Glutamatergic neuron (in vitro differentiated cells): Measurements from ENCODE around the gene NRARP. TPM values are rescaled to one million over a fixed set of nuclear protein-coding genes. Genes with fewer than 3 reads are reported as not detected.

Experiments
- DNase-seq: peaks from one replicate; pipeline ENCODE4 v3.0.0; 2022
- H3K27ac Mint-ChIP-seq: one replicate; pipeline ENCODE4 v1.8.0; 2020; ENCODE audit warnings: mild to moderate bottlenecking, mixed read lengths, inconsistent platforms; ENCODE audit not compliant: unreplicated experiment
- H3K27me3 Mint-ChIP-seq: one replicate; pipeline ENCODE4 v1.8.0; 2020; ENCODE audit warnings: mild to moderate bottlenecking, moderate library complexity, mixed read lengths, inconsistent platforms; ENCODE audit not compliant: unreplicated experiment
- H3K36me3 Mint-ChIP-seq: one replicate; pipeline ENCODE4 v1.8.0; 2020; ENCODE audit warnings: mild to moderate bottlenecking, mixed read lengths, inconsistent platforms; ENCODE audit not compliant: unreplicated experiment
- H3K4me1 Mint-ChIP-seq: one replicate; pipeline ENCODE4 v1.8.0; 2020; ENCODE audit warnings: mild to moderate bottlenecking, low read depth, mixed read lengths, inconsistent platforms; ENCODE audit not compliant: unreplicated experiment
- H3K4me3 Mint-ChIP-seq: one replicate; pipeline ENCODE4 v1.8.0; 2020; ENCODE audit warnings: mild to moderate bottlenecking, mixed read lengths, inconsistent platforms; ENCODE audit not compliant: unreplicated experiment
- H3K9me3 Mint-ChIP-seq: one replicate; pipeline ENCODE4 v1.8.0; 2020; ENCODE audit warnings: mild to moderate bottlenecking, moderate library complexity, mixed read lengths, inconsistent platforms; ENCODE audit not compliant: unreplicated experiment
- CTCF ChIP-seq: fragments of 200-600 bp; sonication (generic); IDR thresholded peaks from one replicate; pipeline ENCODE4 v1.5.0; 2021; ENCODE audit not compliant: partially characterized antibody, unreplicated experiment
- total RNA-seq: library from RNA; stranded (reverse); fragmentation: NEBNext Ultra II Directional; extraction: Animal tissue kit (Norgen Biotek cat#: 25700); gene quantifications from one replicate; pipeline ENCODE4 v1.2.1, GENCODE V29; 2021; ENCODE audit not compliant: unreplicated experiment

NRARP gene
- total RNA-seq, 1 donor from 2014 or later = 15.2 TPM

DNA sequence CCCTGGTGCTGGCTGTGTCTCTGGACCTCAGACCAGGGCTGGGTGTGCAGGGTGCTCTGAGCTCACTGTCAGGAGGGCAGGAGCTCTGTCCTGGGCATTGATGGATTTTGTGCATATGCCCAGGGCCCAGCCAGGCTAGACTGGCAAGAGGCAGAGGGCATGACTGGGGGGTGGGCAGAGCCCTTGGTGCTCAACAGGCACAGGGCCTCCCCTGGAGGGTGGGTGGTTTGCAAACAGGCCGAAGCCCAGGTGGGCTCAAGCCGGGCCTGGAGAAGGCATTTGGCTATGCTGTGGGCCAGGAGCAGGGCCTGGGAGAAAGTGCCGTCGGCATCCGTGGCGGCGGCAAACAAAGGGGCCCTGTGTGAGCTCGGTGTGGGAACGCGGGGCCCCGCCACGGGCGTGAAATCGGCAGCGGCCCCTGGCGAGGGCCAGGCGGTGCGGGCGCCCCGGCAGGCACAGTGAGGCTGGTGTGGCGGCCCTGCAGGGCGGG lies 1.9 kb upstream of the NRARP start:
- peaks cover 7% of the 10 kb centered on the region for H3K27me3 Mint-ChIP-seq
- TF ChIP-seq CTCF = no peak
- no peak overlapping the region for H3K27ac Mint-ChIP-seq
- peaks cover 12% of the 10 kb centered on the region for H3K4me1 Mint-ChIP-seq
- no peak overlapping the region for H3K4me3 Mint-ChIP-seq
- peaks cover 7% of the 10 kb centered on the region for H3K9me3 Mint-ChIP-seq
- DNase-seq = no peak
- H3K36me3 Mint-ChIP-seq = no peaks in the 10 kb centered on the region

DNA sequence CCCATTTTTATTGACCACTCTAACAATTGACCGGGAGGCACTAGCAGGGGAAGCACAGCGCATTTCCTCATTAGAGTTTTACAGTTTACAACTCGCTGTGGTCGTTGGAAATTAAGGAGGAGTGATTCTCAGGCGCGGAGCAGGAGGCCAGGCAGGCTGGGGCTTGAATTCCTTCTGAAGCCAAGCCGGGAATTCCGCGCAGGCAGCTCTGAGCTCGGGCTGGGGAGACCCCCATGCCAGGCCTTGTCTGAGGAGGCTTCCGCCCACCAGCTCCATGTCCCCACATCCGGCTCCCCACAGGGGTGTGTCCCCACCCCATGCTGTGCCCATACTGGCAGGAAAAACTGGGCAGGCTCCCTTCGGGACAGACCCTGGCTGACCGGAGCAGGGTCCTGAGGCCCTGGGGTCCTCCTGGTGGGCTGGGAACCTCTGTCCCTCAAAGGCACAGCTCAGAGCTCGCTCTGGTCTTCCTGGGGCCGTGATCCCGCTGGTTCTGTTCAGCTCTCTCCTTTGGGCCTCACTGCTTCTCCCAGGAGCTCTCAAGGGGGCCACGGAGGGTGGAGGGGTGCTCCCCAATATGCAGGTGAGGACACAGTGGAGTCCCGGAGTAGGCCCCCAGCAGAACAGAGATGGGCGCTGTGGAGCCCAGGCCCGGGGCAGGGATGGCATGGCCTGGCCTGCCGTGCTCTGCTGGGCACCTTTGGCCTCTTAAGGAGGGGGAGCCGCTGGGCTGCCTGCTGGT lies 1.3 kb upstream of the NRARP start:
- no peak for TF ChIP-seq CTCF
- Mint-ChIP-seq H3K9me3 (peaks cover 3% of the 10 kb centered on the region), H3K27me3 (peaks cover 7% of the 10 kb centered on the region), H3K4me1 (peaks cover 14% of the 10 kb centered on the region), H3K27ac (peak overlapping the region; percentile 17), H3K36me3 (no peaks in the 10 kb centered on the region), H3K4me3 (peak overlapping the region; percentile 67)
- no peak for DNase-seq

DNA sequence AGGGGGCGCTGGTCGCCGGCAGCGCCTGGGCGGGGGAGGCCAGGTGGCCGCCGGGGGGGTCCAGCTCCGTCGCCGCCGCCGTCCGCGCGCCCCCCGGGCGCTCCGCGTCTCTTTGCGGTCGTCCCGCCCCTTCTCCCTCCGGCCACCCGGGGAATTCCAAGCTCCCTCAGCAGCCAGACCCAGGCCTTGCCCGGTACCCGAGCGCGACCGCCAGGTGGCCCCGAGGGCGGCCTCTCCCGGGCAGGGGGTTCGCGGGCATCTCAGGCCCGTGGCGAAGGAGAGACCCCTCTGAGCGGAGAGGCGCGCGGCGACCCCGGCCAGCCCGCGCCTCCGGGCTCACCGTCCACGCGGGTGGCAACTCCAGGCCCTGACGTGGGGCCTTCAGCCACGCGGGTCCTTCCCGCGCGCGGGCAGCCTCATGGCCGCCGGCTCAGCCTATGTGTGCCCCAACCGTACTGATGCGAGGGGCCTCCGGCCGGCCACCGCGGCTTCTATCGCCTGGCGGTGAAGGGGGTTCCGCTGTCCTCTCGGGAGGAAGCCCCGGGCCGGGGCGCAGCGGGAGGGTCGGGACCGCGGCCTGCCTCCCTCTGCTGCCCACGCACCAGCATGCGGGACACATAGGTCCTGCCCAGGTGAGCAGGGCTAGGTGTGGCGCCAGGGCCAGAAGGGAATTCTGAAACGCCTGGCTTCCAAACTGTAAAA lies 529 bp upstream of the NRARP start:
- Mint-ChIP-seq H3K36me3 (no peaks in the 10 kb centered on the region), H3K27me3 (peaks cover 7% of the 10 kb centered on the region), H3K9me3 (peaks cover 3% of the 10 kb centered on the region), H3K4me3 (peak overlapping the region; percentile 67), H3K27ac (peak overlapping the region; percentile 17), H3K4me1 (peaks cover 14% of the 10 kb centered on the region)
- peak; percentile 84 for DNase-seq
- peak; percentile 82 for TF ChIP-seq CTCF

- no peaks in the 10 kb centered on the region for H3K36me3 Mint-ChIP-seq
- peaks cover 3% of the 10 kb centered on the region for H3K9me3 Mint-ChIP-seq
- H3K4me1 Mint-ChIP-seq = peaks cover 17% of the 10 kb centered on the region
- H3K4me3 Mint-ChIP-seq = peak overlapping the region; percentile 96
- peak; percentile 74 for DNase-seq
- peaks cover 7% of the 10 kb centered on the region for H3K27me3 Mint-ChIP-seq
- no peak for TF ChIP-seq CTCF
- no peak overlapping the region for H3K27ac Mint-ChIP-seq
Measured at GRCh38 chr9:137301081-137301947, 757 bp downstream of the NRARP start.
